Tongue (tissue), 2 donors: ENCODE results near the gene NDE1. TPM values are rescaled to one million over a fixed set of nuclear protein-coding genes. Genes with fewer than 3 reads are reported as not detected.
A peak's percentile ranks its signal among the peaks of the same experiment; 100 is the strongest.
"Not testable (repeated sequence)": the region's sequence is repeated elsewhere in the genome, so short reads cannot be mapped to it uniquely, and the experiment has no call there.

Experiments used
- DNase-seq: peaks from one replicate; pipeline ENCODE4 v3.0.0-alpha.2; 2015
- total RNA-seq: library from RNA; depleted of rRNA; stranded (reverse); fragments of >200 nt; gene quantifications from one replicate; pipeline ENCODE4 v1.2.3, GENCODE V29; 2014

NDE1 gene
- total RNA-seq, 1 donor from 2014 or later: 36.5 TPM

DNA sequence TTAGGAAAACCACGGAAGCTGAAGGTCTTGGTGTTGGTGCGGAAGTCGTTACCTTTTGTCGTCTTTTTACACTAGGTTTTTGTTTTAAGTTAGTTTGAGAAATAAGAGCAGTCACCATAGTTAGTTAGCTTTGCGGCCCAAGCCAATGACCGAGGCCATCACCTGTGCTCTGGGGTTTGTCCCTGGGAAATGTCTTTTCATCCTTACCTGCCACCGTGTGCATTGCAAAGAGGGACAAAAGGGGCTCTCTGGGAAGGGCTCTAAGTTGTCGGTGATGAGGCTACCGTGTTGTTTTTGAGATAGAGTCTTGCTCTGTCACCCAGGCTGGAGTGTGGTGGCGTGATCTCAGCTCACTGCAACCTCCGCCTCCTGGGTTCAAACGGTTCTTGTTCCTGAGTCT is 49.8 kb downstream of the NDE1 start:
- DNase-seq: no peak

DNA sequence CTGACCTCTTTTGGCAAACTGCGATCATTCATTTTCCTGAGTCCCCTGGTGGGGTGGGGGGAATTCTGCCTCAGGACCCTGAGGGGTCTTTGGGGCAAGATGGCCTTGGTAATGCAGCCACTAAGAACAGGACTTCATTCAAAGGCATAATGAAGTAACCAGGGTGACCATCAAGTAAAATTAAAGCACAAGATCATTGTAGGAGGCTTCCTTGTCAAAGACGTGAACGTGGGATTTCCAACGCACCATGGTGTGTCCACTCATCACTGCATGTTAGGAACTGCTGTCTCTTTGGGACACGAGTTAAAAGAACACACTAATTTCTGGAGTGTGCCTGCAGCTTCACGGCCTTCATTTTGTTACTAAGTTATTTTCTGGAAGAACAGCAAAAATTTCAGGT is 51.3 kb downstream of the NDE1 start:
- DNase-seq: no peak

DNA sequence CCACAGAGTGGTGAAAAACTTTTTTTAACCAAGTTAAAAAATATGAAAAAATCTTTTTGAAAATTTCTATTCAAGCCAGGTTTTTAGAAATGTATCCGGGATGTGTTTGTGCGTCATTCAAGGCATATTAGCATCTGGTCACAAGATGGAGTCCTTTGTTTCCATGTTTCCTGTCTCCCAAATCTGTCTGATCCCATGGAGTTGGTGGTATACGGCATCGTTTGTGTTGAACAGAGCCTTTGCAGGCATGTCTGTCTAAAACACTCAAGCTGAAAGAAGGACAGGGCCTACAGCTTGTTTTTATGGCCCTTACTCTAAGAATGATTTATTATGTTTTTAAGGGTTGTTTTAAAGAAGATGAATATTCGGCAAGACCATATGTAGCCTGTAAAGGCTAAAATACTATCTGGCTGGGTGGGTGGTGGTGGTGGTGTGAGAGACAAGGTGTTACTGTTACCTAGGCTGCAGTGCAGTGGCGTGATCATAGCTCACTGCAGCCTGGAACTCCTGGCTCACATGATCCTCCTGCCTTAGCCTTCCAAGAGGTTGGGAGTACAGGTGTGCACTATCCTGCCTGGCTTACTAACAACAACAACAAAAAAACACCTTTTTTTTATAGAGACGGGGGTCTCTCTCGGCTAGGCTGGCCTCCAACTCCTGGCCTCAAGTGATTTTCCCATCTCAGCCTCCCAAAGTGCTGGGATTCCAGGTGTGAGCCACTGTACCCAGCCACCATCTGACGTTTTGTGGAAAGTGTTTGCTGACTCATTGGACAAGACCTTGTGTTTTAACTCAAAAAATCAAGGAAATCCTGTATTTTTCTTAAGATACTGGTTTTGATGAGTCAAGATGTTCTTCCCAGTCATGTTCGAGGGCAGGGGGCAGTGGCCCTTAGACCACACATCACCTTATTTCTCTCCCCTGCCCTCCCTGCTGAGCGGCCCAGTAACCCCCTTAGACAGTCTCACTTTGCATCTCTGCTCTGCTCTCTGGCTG is 52.2 kb downstream of the NDE1 start:
- no peak for DNase-seq

DNA sequence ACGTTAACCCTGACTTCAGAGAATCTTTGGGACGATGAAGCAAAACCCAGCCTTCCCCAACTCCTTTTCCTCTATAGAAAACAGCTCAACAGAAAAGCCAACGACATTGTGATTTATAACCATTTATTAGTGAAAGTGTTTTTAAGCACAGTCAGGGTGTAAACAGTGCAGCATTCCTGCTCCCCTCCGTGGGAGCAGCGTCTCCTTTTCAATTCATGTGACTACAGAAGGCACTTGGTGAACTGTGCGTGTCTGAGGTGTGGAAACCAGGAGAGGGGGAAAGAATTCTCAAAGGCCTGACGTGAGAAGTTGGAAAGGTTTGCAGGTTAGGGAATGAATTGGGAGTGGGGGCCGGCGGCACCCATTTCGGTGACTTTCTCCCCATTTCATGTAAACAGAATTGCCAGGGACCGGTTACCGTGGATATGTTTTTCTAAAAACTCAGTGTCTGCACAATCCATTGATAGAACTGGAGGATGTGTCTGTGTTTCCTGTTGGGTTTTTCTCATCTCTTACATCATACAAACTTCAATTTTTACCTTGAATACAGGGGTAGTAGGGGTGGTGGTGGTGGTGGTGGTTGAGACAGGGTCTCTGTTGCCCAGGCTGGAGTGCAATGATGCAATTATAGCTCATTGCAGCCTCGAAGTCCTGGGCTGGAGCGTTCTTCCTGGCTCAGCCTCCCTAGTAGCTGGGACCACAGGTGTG is 53.1 kb downstream of the NDE1 start:
- DNase-seq: no peak

DNA sequence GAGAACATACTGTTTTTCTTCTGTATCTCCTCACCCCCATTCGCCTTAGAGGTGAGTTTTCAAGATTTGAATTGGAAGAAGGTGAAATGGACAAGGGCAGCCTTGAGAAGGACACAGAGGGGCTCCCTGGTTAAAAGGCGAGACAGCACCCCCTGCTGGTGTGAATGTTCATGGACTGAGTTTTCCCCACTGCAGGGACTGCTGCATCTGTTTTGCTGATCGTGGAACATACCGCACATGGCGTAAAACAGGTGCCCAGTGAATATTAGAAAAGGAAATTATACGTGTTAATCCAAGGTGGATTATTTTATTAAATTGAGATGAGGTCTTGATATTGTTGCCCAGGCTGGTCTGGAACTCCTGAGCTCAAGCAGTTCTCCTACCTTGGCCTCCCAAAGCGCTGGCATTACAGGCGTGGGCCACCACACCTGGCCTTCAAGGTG is 54.5 kb downstream of the NDE1 start:
- peak; percentile 85 for DNase-seq

DNA sequence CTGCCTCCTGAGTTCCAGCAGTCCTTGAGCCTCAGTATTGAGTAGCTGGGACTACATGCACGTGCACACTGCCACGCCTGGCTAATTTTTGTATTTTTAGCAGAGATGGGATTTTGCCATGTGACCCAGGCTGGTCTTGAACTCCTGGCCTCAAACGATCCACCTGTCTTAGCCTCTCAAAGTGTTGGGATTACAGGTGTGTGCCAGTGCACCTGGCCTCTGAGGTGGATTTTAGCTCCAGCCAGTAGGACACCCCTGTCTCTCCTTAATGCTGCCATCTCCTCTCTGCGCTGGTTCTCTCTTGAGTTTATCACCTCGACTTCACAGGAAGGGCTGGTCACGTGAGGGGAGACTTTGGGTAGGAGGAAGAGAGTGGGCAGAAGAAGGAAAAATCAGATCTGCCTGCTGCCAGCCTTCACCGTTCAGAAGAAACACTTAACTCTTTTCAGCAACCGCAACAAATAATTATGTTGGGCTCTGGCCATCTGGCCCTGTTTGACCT is 55.1 kb downstream of the NDE1 start:
- DNase-seq: no peak

DNA sequence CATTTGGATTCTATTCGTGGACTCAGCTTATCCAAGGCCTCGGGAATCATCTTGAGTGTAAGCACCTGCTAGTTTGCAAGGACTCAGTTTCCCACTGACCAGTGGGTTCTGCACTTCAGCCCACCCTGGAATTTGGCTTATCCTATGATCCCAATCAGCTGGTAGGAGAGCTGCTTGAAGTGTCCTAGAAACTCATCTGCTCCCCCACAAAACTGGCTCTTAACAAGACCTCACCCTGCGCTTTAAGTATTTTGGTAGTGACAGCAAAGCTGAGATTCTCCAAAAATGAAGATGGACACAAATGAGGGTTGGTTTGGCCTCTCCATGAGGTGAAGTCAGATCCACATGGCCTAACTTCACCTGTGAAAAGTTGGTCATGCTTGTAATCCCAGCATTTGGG is 57.3 kb downstream of the NDE1 start:
- DNase-seq: no peak

GRCh38 chr16:15708096-15708495 is 58.1 kb downstream of the NDE1 start:
- DNase-seq: no peak

- no peak for DNase-seq
These were observed 59.0 kb downstream of the NDE1 start for GRCh38 chr16:15708997-15709396.

DNA sequence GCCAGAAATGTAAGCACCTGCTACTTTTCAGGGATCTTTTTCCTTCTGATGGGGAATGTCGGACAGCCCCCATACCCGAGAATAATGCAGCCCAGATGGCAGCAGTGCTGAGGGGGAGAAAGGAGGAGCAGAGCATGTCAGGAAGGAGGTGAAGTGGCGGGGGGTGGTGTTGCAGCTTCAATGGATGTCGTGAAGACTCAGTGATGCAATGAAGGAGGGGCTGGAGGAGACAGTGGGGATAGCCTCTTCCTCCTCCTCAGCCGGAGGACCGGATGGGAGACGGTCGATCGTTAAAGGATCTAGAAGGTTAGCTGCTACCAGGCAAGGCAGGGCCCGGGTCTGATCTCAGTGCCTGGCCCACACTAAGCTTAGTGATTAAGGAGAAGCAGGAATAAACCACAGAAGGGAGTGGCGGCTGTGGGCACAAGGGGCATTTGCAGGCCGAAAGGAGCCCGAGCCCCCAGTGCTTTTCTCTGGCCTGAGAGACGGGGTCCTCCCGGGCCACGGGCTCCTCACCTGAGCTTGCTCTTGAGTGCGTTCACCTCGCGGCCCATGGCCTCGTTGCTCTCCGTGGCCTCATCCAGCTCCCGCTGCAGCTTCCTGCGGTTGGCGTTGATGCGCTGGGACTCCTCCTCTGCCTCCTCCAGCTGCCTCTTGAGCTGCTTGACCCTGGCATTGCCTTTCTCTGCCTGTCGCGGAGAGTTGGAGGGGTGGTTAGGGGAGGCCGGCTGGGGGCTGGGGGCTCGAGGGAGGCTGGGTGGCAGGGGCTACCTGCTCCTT is 64.5 kb downstream of the NDE1 start:
- DNase-seq: no peak

GRCh38 chr16:15715221-15715620 is 65.2 kb downstream of the NDE1 start:
- DNase-seq: no peak

- DNase-seq: no peak
These were observed 66.8 kb downstream of the NDE1 start for GRCh38 chr16:15716694-15717447.

GRCh38 chr16:15721018-15721417 is 71.0 kb downstream of the NDE1 start:
- DNase-seq: no peak

GRCh38 chr16:15723808-15724207 is 73.8 kb downstream of the NDE1 start:
- DNase-seq: no peak

- DNase-seq: no peak
These were observed 75.7 kb downstream of the NDE1 start for GRCh38 chr16:15725641-15726240.

DNA sequence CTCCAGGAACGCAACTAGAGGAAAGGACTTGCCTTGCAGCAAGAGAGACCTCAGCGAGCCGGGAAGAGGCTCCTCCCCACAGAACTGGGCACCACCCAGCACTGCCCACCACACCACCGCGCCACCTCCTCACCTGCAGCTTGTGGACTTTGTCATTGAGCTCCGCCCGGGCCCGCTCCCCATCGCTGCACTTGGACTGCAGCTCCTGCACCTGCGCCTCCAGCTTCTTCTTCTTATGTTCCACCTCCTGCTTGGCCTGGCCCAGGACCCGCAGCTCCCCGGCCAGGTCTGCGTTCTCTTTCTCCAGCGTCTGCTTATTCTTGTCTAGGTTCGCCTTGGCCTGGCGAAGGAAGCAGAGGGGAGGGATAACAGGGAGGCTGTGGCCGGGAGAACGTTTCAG is 76.7 kb downstream of the NDE1 start:
- no peak for DNase-seq

DNA sequence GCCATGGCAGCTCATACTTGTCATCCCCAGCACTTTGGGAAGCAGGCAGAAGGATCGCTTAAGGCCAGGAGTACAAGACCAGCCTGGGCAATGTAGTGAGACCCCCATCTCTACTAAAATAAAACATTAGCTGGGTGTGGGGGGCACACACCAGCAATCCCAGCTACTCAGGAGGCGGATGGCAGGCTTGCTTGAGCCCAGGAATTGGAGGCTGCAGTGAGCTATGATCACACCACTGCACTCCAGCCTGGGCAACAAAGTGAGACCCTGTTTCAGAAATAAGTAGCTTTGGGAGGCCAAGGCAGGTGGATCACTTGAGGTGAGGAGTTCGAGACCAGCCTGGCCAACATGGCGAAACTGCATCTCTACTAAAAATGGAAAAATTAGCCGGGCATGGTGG is 77.7 kb downstream of the NDE1 start:
- DNase-seq: not testable (repeated sequence)

GRCh38 chr16:15729152-15729551 is 79.1 kb downstream of the NDE1 start:
- DNase-seq: no peak

GRCh38 chr16:15732416-15732815 is 82.4 kb downstream of the NDE1 start:
- no peak for DNase-seq

DNA sequence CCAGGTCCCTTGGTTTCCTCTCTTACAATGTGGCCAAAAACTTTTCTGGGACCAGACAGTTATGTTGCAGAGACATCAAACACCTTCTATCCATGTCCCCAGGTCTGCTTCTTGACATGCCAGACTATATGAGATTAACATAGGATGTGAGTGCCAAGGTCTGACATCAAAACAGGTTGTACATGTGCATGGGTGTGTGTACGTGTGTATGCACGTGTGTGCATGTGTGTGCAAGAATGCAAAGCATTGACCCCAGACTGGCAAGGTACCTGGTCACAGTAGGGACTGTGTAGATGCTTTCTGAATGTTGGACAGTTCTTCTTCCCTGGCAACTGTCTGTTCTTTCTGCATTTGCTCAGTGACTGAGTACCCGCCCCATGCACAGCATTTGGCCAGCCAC is 85.6 kb downstream of the NDE1 start:
- no peak for DNase-seq

- no peak for DNase-seq
These were observed 86.5 kb downstream of the NDE1 start for GRCh38 chr16:15736529-15736928.
